B cell (primary cell): Measurements from ENCODE around the gene FHIP2A. TPM values are rescaled to one million over a fixed set of nuclear protein-coding genes. Genes with fewer than 3 reads are reported as not detected.

Experiments used
- ATAC-seq: fragments of 200-7000 bp; cut with Tn5 transposase; one replicate; pipeline ENCODE4 v1.10.0; 2021; ENCODE audit warnings: low read depth, mild to moderate bottlenecking, moderate number of reproducible peaks, moderate library complexity
- CTCF ChIA-PET: fragments of 350-600 bp; sonication (Branson Sonifier 250); formaldehyde crosslinking; loops from one replicate; lab custom pipeline; 2021; ENCODE audit warnings: antibody characterized with exemption, inconsistent platforms; lab: Charles Lee
- POLR2A ChIA-PET: fragments of 350-600 bp; sonication (Branson Sonifier 250); formaldehyde crosslinking; loops from one replicate; lab custom pipeline; 2021; ENCODE audit warnings: antibody characterized with exemption; lab: Charles Lee
- DNase-seq: peaks from one replicate; pipeline ENCODE4 v3.0.0; 2013
- H2AFZ ChIP-seq: 2 replicates; pipeline ENCODE4 v1.6.1; 2012; ENCODE audit warnings: mild to moderate bottlenecking, low read depth, low read length; ENCODE audit not compliant: insufficient read depth, poor library complexity, severe bottlenecking
- H3K27ac ChIP-seq, 2 donors: 1 replicate in 1 of 2; 2 replicates in 1 of 2; pipeline ENCODE4 v1.5.1; 2012 to 2013; ENCODE audit warnings: low read length in 2 of 2, mild to moderate bottlenecking in 2 of 2, moderate library complexity in 1 of 2
- H3K27me3 ChIP-seq, 4 experiments: fragments of 200-600 bp in 1 of 4; sonication (generic) in 1 of 4; replicated peaks in 1 of 4; 1 replicate in 2 of 4; 2 replicates in 2 of 4; pipeline versions ENCODE4 v1.6.1 to v1.7.0; 2013 to 2016; ENCODE audit warnings: low read length in 3 of 4, mild to moderate bottlenecking in 2 of 4, mixed read lengths in 1 of 4, moderate library complexity in 1 of 4; ENCODE audit not compliant: insufficient read depth in 4 of 4, control insufficient read depth in 3 of 4; ENCODE audit errors: control extremely low read depth in 1 of 4
- H3K36me3 ChIP-seq, 2 experiments: replicated peaks in 1 of 2; 1 replicate in 1 of 2; 2 replicates in 1 of 2; pipeline versions ENCODE4 v1.6.1 to v1.7.1; 2013; ENCODE audit warnings: low read length in 1 of 2; ENCODE audit not compliant: insufficient read depth in 2 of 2, control insufficient read depth in 1 of 2; ENCODE audit errors: control extremely low read depth in 1 of 2, extremely low read depth in 1 of 2
- H3K4me1 ChIP-seq, 2 donors: fragments of 200-600 bp in 1 of 2; sonication (generic) in 1 of 2; 1 replicate in 1 of 2; 2 replicates in 1 of 2; pipeline versions ENCODE4 v1.5.1 to v1.6.1; 2013 to 2017; ENCODE audit warnings: low read length in 2 of 2; ENCODE audit not compliant: control insufficient read depth in 2 of 2, insufficient read depth in 2 of 2
- H3K4me2 ChIP-seq: replicated peaks from 2 replicates; pipeline ENCODE3; 2012; ENCODE audit warnings: mild to moderate bottlenecking, low read depth, low read length; ENCODE audit not compliant: poor library complexity, severe bottlenecking
- H3K4me3 ChIP-seq, 5 experiments: fragments of 200-600 bp in 1 of 5; sonication (generic) in 1 of 5; 1 replicate in 3 of 5; 2 replicates in 2 of 5; pipeline versions ENCODE4 v1.5.1 to v1.7.0; 2011 to 2016; ENCODE audit warnings: low read length in 4 of 5, mild to moderate bottlenecking in 4 of 5, low read depth in 2 of 5, control low read depth in 1 of 5, moderate library complexity in 1 of 5; ENCODE audit not compliant: insufficient read depth in 1 of 5; ENCODE audit errors: control extremely low read depth in 1 of 5, extremely low read depth in 1 of 5
- H3K79me2 ChIP-seq: fragments of 200-600 bp; sonication (generic); one replicate; pipeline ENCODE4 v1.6.0; 2016; ENCODE audit warnings: low read length; ENCODE audit not compliant: control insufficient read depth, insufficient read depth
- H3K9ac ChIP-seq: fragments of 200-600 bp; sonication (generic); 2 replicates; pipeline ENCODE4 v1.6.1; 2017; ENCODE audit warnings: mild to moderate bottlenecking, low read length, moderate library complexity
- H3K9me3 ChIP-seq, 3 donors: one replicate each; pipeline versions ENCODE4 v1.6.1 to v1.7.1; 2013; ENCODE audit warnings: low read length in 2 of 3; ENCODE audit not compliant: control insufficient read depth in 2 of 3, insufficient read depth in 1 of 3; ENCODE audit errors: control extremely low read depth in 1 of 3
- H4K20me1 ChIP-seq: 2 replicates; pipeline ENCODE4 v1.6.0; 2012; ENCODE audit warnings: mild to moderate bottlenecking, low read length; ENCODE audit not compliant: insufficient read depth, control insufficient read depth, poor library complexity, severe bottlenecking
- H3K27ac Mint-ChIP-seq: one replicate; pipeline ENCODE4 v1.8.0; 2021; ENCODE audit warnings: mixed read lengths
- H3K27me3 Mint-ChIP-seq: one replicate; pipeline ENCODE4 v1.8.0; 2021; ENCODE audit warnings: mixed read lengths
- H3K4me1 Mint-ChIP-seq: one replicate; pipeline ENCODE4 v1.8.0; 2021; ENCODE audit warnings: mixed read lengths
- H3K4me3 Mint-ChIP-seq: one replicate; pipeline ENCODE4 v1.8.0; 2021; ENCODE audit warnings: mixed read lengths
- H3K9me3 Mint-ChIP-seq: one replicate; pipeline ENCODE4 v1.8.0; 2022; ENCODE audit warnings: mixed read lengths; ENCODE audit not compliant: insufficient read depth
- EZH2 ChIP-seq: IDR thresholded peaks from 2 replicates; pipeline ENCODE4 v1.6.1; 2012; ENCODE audit warnings: borderline replicate concordance, low read depth, mild to moderate bottlenecking, moderate library complexity, low read length; ENCODE audit not compliant: insufficient read depth, poor library complexity, severe bottlenecking
- WGBS: methylation state at CpG from one replicate; pipeline ENCODE4 v1.1.5; 2013; ENCODE audit warnings: missing lambda C conversion rate; ENCODE audit not compliant: insufficient coverage; 5-methylcytosine and 5-hydroxymethylcytosine counted together
- intact Hi-C: fragments of 100-400 bp; cut with micrococcal nuclease; formaldehyde crosslinking; loops from one replicate; pipeline ENCODE4 v1.10.0; 2022
- polyA plus RNA-seq: library from polyadenylated mRNA; depleted of rRNA; stranded (reverse); fragments of >200 nt; gene quantifications from 2 replicates; pipeline ENCODE4 v1.2.3, GENCODE V29; 2012
- total RNA-seq, 2 donors: library from RNA; stranded (reverse); fragments of 120-200 nt in 1 of 2; gene quantifications; 1 replicate in 1 of 2; 2 replicates in 1 of 2; pipeline versions ENCODE4 v1.2.3 to v1.2.4, GENCODE V29; 2013 to 2022
- TF ChIP-seq, protein P1 (sequence below): fragments of 200-600 bp; IDR thresholded peaks from one replicate; pipeline ENCODE4 v1.8.0; 2022; ENCODE audit warnings: antibody characterized with exemption, mild to moderate bottlenecking

FHIP2A gene
- total and polyA plus RNA-seq, 2 donors (not counting 1 experiment from before 2014, with no cell fraction given) = 4.9 to 18.2 TPM

DNA sequence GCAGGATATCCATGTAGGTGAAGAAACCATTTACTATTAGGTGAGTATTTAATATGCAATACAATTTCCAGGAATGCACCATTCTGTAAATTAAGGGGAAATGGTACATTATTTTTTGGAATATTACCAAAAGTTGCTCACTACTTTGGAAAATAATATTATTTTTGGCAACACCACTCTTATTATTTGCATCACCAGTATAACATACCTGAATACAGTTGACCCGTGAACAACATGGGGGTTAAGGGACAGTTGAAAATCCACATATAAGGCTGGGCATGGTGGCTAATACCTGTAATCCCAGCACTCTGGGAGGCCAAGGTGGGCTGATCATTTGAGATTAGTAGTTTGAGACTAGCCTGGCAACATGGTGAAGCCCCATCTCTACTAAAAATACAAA lies 21.2 kb upstream of the FHIP2A start:
- no peak overlapping the region for H3K27ac Mint-ChIP-seq
- Histone ChIP-seq H3K79me2 (no peaks in the 10 kb centered on the region), H3K4me3 (no peak overlapping the region), H3K27ac (no peak overlapping the region), H3K27me3 (no peaks in the 10 kb centered on the region), H3K9ac (no peak overlapping the region), H2AFZ (no peak overlapping the region), H3K4me2 (no peak overlapping the region), H3K36me3 (no peaks in the 10 kb centered on the region), H4K20me1 (no peaks in the 10 kb centered on the region), H3K4me1 (no peaks in the 10 kb centered on the region), H3K9me3 (no peaks in the 10 kb centered on the region)
- no peak for TF ChIP-seq EZH2
- TF ChIP-seq, protein P1, sequence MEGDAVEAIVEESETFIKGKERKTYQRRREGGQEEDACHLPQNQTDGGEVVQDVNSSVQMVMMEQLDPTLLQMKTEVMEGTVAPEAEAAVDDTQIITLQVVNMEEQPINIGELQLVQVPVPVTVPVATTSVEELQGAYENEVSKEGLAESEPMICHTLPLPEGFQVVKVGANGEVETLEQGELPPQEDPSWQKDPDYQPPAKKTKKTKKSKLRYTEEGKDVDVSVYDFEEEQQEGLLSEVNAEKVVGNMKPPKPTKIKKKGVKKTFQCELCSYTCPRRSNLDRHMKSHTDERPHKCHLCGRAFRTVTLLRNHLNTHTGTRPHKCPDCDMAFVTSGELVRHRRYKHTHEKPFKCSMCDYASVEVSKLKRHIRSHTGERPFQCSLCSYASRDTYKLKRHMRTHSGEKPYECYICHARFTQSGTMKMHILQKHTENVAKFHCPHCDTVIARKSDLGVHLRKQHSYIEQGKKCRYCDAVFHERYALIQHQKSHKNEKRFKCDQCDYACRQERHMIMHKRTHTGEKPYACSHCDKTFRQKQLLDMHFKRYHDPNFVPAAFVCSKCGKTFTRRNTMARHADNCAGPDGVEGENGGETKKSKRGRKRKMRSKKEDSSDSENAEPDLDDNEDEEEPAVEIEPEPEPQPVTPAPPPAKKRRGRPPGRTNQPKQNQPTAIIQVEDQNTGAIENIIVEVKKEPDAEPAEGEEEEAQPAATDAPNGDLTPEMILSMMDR = no peak
- ChIA-PET POLR2A (no interaction called here), CTCF (interaction anchor here (0.7 kb wide), 1 partner anchor 14 kb away, joined by 3 read pairs; no protein-coding TSS in a partner anchor)
- no peak overlapping the region for H3K4me3 Mint-ChIP-seq
- no peak for ATAC-seq
- no peak for DNase-seq
- no peaks in the 10 kb centered on the region for H3K27me3 Mint-ChIP-seq
- no CpG with 5 or more reads among the region's 1 CpG for WGBS
- intact Hi-C loops = no loop called here
- H3K4me1 Mint-ChIP-seq = no peaks in the 10 kb centered on the region
- H3K9me3 Mint-ChIP-seq = no peaks in the 10 kb centered on the region

DNA sequence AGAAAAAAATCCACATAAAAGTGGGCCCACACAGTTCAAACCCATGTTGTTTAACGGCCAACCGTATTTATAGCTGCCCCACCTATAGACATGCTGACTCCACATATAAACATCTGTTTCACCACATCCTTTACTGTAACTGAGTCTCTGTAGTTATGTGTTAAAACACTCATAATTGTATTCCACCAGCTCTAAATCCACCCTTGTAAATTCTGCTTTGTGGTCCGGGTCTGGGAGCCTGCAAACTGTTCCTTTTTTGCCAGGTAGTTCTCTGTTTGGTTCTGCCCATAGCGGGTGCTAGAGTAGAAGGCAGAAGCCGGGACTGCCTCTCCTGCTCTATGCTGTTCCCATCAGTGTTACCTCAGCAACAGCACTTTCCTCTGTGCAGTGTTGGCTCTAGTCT lies 20.2 kb upstream of the FHIP2A start:
- H3K4me3 ChIP-seq = no peak overlapping the region
- ChIA-PET CTCF (interaction anchor here (0.8 kb wide), 1 partner anchor 20 kb away, joined by 3 read pairs; the partner anchor contains the start of gene FHIP2A), POLR2A (interaction anchor here (0.7 kb wide), 1 partner anchor 88 kb away, joined by 8 read pairs; no protein-coding TSS in a partner anchor)
- no peaks in the 10 kb centered on the region for H3K4me1 Mint-ChIP-seq
- ATAC-seq (no peak), DNase-seq (no peak)
- intact Hi-C loops = no loop called here
- no peak overlapping the region for H3K27ac Mint-ChIP-seq
- no peaks in the 10 kb centered on the region for H3K36me3 ChIP-seq
- 0% methylated on average over 3 of the region's 5 CpGs for WGBS
- no peaks in the 10 kb centered on the region for H3K9me3 Mint-ChIP-seq
- peak overlapping the region; percentile 55 for H2AFZ ChIP-seq
- H3K27ac ChIP-seq = no peak overlapping the region
- H3K79me2 ChIP-seq = no peaks in the 10 kb centered on the region
- no peaks in the 10 kb centered on the region for H3K9me3 ChIP-seq
- H4K20me1 ChIP-seq = no peaks in the 10 kb centered on the region
- H3K27me3 ChIP-seq = no peaks in the 10 kb centered on the region
- H3K4me2 ChIP-seq = no peak overlapping the region
- H3K9ac ChIP-seq = no peak overlapping the region
- H3K4me3 Mint-ChIP-seq = no peak overlapping the region
- TF ChIP-seq, protein P1 = no peak
- no peak for TF ChIP-seq EZH2
- no peaks in the 10 kb centered on the region for H3K27me3 Mint-ChIP-seq
- H3K4me1 ChIP-seq = no peaks in the 10 kb centered on the region
